Measurements from ENCODE around the gene PSG7. TPM values are rescaled to one million over a fixed set of nuclear protein-coding genes. Genes with fewer than 3 reads are reported as not detected.
A peak's percentile ranks its signal among the peaks of the same experiment; 100 is the strongest.
"Not testable (repeated sequence)": the region's sequence is repeated elsewhere in the genome, so short reads cannot be mapped to it uniquely, and the experiment has no call there.

The PSG7 gene
- total RNA-seq, 4 donors from 2014 or later: not detected

DNA sequence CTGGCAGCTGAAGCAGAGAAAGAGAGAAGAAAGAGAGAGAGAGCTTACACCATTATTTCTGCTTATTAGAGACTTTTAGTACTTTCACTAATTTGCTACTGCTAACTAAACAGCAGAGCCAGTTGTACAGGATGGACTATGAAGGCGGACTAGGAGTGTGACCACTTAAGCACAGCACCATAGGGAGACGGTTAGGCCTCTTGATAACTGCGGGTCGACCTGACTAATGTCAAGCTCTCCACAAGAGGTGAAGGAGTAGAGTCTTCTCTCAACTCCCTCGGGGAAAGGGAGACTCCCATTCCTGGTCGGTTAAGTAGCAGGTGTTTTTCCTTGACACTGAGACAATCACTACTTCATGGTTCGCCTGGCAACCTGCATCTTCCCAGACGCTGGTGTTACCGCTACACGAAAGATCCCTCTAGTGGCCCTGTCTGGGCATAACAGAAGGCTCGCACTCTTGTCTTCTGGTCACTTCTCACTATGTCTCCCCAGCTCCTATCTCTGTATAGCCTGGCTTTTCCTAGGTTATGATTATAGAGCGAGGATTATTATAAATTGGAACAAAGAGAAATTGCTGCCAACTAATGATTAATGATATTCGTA, 5.3 kb upstream of the PSG7 start:
- no peak for TF ChIP-seq POLR2A (IDR thresholded peaks at IDR 0.05)
- TF ChIP-seq, protein P1, sequence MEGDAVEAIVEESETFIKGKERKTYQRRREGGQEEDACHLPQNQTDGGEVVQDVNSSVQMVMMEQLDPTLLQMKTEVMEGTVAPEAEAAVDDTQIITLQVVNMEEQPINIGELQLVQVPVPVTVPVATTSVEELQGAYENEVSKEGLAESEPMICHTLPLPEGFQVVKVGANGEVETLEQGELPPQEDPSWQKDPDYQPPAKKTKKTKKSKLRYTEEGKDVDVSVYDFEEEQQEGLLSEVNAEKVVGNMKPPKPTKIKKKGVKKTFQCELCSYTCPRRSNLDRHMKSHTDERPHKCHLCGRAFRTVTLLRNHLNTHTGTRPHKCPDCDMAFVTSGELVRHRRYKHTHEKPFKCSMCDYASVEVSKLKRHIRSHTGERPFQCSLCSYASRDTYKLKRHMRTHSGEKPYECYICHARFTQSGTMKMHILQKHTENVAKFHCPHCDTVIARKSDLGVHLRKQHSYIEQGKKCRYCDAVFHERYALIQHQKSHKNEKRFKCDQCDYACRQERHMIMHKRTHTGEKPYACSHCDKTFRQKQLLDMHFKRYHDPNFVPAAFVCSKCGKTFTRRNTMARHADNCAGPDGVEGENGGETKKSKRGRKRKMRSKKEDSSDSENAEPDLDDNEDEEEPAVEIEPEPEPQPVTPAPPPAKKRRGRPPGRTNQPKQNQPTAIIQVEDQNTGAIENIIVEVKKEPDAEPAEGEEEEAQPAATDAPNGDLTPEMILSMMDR (IDR thresholded peaks at IDR 0.05): peak in 1 of 6 experiments; percentile 15
- intact Hi-C loops (cut with DNase I): no loop called here
- DNase-seq: no peak
- H3K27ac ChIP-seq: no peak overlapping the region
- H3K4me3 ChIP-seq (replicated peaks in 1 of 3): no peak overlapping the region
- 33 to 38% methylated on average over 12 to 13 of the region's 13 CpGs for WGBS, 2 donors
- H3K36me3 ChIP-seq: no peaks in the 10 kb centered on the region
- no peaks in the 10 kb centered on the region for H3K9me3 ChIP-seq
- no peaks in the 10 kb centered on the region for H3K27me3 ChIP-seq
- no peaks in the 10 kb centered on the region for H3K4me1 ChIP-seq

DNA sequence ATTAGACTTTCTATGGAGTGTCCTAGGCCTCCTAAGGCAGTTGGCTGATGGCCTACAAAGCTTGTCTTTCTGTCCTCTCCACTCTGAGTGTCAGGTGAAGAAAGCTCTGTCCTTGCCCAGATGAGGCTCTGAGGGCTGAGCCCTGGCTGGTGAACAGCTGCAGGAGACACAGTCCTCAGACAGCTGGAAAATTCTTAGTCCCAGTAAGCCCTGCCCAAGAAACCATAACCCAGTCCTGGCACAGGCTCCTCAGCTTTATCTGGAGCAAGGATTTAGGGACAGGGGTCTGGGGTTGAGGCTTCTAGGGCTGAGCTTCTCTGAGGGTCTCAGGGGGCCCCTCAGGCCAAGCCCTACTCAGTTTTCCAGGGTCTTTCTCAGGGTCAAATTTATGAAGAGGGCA, 2.3 kb downstream of the PSG7 start:
- intact Hi-C loops (cut with DNase I); H3K27ac ChIP-seq; H3K4me3 ChIP-seq (replicated peaks in 1 of 3); H3K27me3 ChIP-seq; DNase-seq; H3K36me3 ChIP-seq; H3K4me1 ChIP-seq; H3K9me3 ChIP-seq: not testable (repeated sequence)

DNA sequence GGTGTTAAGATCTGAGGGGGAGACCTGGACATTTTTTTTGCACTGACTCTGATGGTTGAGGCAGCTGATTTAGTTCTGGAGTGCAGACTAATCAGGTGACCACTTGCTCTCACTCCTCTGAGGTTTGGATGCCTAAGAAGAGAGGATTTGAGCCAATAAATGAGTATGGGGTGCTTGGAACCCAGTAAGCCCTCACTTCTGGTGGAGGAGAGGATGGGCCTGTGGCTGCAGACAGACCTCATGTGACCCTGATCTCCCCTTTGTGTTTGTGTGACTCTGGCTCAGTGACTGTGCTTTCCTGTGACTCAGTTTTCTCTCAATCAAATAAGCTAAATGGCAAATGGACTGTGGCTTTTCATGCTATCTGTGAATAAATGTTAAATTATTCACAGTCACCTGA, 2.8 kb downstream of the PSG7 start:
- H3K27ac ChIP-seq; H3K4me3 ChIP-seq (replicated peaks in 1 of 3); H3K4me1 ChIP-seq; H3K27me3 ChIP-seq; H3K9me3 ChIP-seq; H3K36me3 ChIP-seq; intact Hi-C loops (cut with DNase I); DNase-seq: not testable (repeated sequence)

DNA sequence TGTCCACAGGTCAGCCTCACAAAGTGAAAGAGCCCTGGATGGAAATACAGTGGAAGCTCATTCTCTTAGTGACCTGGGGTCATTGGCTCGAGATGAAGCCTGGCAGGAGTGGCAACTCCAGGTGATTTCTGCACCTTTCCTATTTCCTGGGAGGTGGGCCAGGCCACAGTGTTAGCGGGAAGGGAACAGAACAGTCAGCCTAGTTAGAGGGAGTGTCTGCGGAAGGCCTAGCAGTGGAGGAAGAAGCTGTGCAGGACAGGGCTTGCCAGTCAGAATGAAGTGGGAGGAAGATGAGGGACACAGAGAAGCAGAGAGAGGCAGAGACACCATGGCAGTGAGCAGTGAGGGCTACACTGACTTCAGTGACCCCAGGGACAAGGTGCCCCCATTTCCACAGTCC, 3.6 kb downstream of the PSG7 start:
- DNase-seq; intact Hi-C loops (cut with DNase I); H3K4me1 ChIP-seq; H3K9me3 ChIP-seq; H3K27ac ChIP-seq; H3K4me3 ChIP-seq (replicated peaks in 1 of 3); H3K27me3 ChIP-seq; H3K36me3 ChIP-seq: not testable (repeated sequence)
- 72 to 75% methylated on average over 3 of the region's 3 CpGs for WGBS, 2 donors

DNA sequence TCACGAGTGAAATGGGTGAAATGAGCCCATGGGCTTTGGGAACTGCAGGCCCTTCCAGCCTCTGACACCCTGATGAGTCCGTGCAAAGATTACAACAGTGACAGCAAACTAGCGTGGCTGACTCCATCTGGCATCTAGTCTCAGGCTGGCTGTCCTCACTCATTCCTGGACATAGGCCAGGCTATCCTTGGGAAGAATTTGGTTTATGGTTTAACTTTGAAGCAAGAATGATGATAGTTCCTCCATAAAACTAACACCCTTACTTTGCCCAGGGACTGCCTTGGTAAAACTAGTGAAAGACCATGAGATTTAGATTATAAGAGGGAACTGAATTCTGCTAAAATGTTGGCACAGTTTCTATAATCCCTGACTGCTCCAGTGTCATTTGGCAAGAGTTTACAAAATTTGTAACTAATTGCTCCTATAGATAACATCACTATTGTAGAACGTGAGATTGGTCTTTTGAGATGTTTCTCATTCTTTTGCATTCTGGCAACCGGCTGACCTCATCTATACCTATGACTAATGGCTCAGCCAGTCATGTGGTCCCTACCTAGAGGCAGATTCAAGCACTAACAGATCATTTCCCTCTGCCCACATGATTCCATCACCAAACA, 4.4 kb downstream of the PSG7 start:
- 70 to 76% methylated on average over 5 of the region's 5 CpGs for WGBS, 2 donors
- intact Hi-C loops (cut with DNase I); H3K27ac ChIP-seq: not testable (repeated sequence)

DNA sequence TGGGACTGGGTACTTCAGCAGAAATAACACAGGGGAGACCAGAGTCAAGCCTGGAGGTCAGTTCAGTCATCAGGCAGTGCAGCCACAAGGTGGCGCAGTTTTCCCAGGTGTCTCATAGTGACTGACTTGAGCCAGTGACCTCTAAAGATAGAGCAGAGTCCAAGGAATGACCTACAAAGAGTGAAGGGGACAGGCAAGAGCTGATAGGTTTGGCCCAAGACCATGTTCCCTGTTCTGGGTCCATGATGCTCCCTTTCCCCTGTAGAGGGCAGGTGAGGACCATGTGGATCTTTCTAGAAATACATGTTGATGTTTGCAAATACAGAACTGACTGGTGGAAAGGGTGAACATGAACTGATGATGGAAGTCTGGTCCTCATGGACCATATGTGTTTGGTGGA, 6.8 kb downstream of the PSG7 start:
- H3K4me3 ChIP-seq (replicated peaks in 1 of 3); H3K27ac ChIP-seq; H3K9me3 ChIP-seq; H3K36me3 ChIP-seq; intact Hi-C loops (cut with DNase I); H3K4me1 ChIP-seq; H3K27me3 ChIP-seq: not testable (repeated sequence)
- peak; percentile 17 to 42 for DNase-seq
- WGBS, 2 donors: 15 to 20% methylated on average over 1 of the region's 1 CpG
- TF ChIP-seq, protein P1 (IDR thresholded peaks at IDR 0.05): peak in 3 of 6 experiments; percentile 5 to 31 (median 7)

More for the DNA sequence above, 4.4 kb downstream of the PSG7 start:
- not testable (repeated sequence) for H3K4me3 ChIP-seq (replicated peaks in 1 of 3); DNase-seq; H3K9me3 ChIP-seq; H3K27me3 ChIP-seq; H3K4me1 ChIP-seq; H3K36me3 ChIP-seq

DNA sequence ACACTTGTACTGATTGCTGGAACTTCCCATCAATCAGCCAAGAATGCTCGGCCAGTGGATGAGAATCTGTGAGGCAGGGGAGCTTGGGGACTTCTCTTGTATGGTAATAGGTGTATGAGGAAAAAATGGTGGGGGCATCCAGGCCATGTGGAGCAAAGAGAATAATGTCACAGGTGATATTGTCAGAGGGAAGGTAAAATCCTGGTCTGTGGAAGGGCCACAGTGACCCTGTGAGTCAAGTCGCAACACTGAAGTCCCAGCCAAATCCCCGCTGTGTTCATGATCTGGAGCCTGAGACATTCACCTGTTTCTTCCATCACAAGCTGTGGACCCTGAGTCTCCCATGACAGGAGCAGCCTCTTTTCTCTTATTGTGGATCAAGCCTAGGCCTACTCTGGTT, 8.1 kb downstream of the PSG7 start:
- WGBS, 2 donors: 83 to 92% methylated on average over 3 of the region's 3 CpGs
- H3K27me3 ChIP-seq: no peaks in the 10 kb centered on the region
- no peak for TF ChIP-seq POLR2A (IDR thresholded peaks at IDR 0.05)
- TF ChIP-seq, protein P1 (IDR thresholded peaks at IDR 0.05): no peak

More for the DNA sequence above, 8.1 kb downstream of the PSG7 start:
- H3K4me1 ChIP-seq: no peaks in the 10 kb centered on the region
- H3K4me3 ChIP-seq (replicated peaks in 1 of 3): no peak overlapping the region
- DNase-seq: no peak
- no peaks in the 10 kb centered on the region for H3K9me3 ChIP-seq
- H3K36me3 ChIP-seq: no peaks in the 10 kb centered on the region
- intact Hi-C loops (cut with DNase I): no loop called here
- H3K27ac ChIP-seq: no peak overlapping the region

Measured in thyroid gland (tissue), 4 donors.